DOHH2 (cell line): Measurements from ENCODE around the gene RIPK3.

Source experiments
- EZH2phosphoT487 ChIP-seq: fragments of 200-600 bp; sonication (generic); IDR thresholded peaks from 2 replicates; pipeline ENCODE4 v1.6.1; 2017; ENCODE audit warnings: borderline replicate concordance, mild to moderate bottlenecking, antibody characterized with exemption, low read length, moderate library complexity, mixed read lengths
- TF ChIP-seq, protein P1 (sequence below): fragments of 200-600 bp; sonication (generic); IDR thresholded peaks from one replicate; pipeline ENCODE4 v1.5.1; 2014; ENCODE audit warnings: antibody characterized with exemption, mild to moderate bottlenecking, low read depth, low read length; ENCODE audit not compliant: poor library complexity, severe bottlenecking

DNA sequence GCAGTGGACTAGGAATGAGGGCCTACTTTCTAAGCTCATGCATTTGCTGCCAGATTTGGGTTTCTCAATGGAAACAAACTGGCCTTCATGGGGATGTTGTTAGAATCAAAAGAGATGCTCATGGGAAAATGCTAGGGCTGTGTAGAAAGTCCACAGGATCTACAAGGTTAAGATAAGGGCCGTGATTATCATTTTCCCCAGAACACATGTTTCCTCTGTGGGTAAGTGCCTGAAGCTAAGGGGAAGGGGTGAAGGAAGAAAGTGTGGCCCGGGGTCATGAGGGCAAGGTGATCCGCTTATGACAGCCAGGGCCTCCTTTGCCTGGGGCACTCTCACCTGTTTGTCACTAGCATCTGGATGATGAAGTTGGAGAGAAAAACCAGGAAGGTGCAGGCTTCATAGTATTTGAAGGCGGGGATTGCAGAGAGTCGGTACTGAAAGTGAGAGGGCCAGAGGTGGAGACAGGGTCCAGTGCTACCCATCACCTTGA, 14.7 kb downstream of the RIPK3 start:
- TF ChIP-seq, protein P1, sequence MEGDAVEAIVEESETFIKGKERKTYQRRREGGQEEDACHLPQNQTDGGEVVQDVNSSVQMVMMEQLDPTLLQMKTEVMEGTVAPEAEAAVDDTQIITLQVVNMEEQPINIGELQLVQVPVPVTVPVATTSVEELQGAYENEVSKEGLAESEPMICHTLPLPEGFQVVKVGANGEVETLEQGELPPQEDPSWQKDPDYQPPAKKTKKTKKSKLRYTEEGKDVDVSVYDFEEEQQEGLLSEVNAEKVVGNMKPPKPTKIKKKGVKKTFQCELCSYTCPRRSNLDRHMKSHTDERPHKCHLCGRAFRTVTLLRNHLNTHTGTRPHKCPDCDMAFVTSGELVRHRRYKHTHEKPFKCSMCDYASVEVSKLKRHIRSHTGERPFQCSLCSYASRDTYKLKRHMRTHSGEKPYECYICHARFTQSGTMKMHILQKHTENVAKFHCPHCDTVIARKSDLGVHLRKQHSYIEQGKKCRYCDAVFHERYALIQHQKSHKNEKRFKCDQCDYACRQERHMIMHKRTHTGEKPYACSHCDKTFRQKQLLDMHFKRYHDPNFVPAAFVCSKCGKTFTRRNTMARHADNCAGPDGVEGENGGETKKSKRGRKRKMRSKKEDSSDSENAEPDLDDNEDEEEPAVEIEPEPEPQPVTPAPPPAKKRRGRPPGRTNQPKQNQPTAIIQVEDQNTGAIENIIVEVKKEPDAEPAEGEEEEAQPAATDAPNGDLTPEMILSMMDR = no peak
- TF ChIP-seq EZH2phosphoT487 = no peak
